ENCODE measurements around the gene GLYR1. TPM values are rescaled to one million over a fixed set of nuclear protein-coding genes. Genes with fewer than 3 reads are reported as not detected.
"Not testable (repeated sequence)": the region's sequence is repeated elsewhere in the genome, so short reads cannot be mapped to it uniquely, and the experiment has no call there.

GLYR1 gene
- polyA plus RNA-seq, 2 donors, result 34.3 to 35.6 TPM

- Histone ChIP-seq H3K27ac (ENCODE audit: low read depth in 2 of 2, low read length in 1 of 2) (no peak overlapping the region), H3K4me3 (ENCODE audit: low read depth in 1 of 2, low read length in 2 of 2) (no peak overlapping the region), H3K9me3 (ENCODE audit: control insufficient read depth in 2 of 2, insufficient read depth in 1 of 2, low read depth in 1 of 2, low read length in 1 of 2) (no peaks in the 10 kb centered on the region), H3K27me3 (ENCODE audit: control insufficient read depth in 1 of 2, insufficient read depth in 2 of 2, low read length in 2 of 2) (no peaks in the 10 kb centered on the region), H3K36me3 (ENCODE audit: control insufficient read depth in 2 of 2, insufficient read depth in 2 of 2, low read length in 1 of 2) (no peaks in the 10 kb centered on the region), H3K4me1 (ENCODE audit: control insufficient read depth in 2 of 2, insufficient read depth in 2 of 2, low read length in 1 of 2) (peaks cover 0 to 3% of the 10 kb centered on the region in 2 donors)
- 82 to 87% methylated on average over 21 to 23 of the region's 23 CpGs for WGBS, 2 donors
Observed at GRCh38 chr16:4785758-4786433, 61.2 kb downstream of the GLYR1 start.

GRCh38 chr16:4784444-4784987 lies 62.6 kb downstream of the GLYR1 start:
- H3K9me3 ChIP-seq (ENCODE audit: control insufficient read depth in 2 of 2, insufficient read depth in 1 of 2, low read depth in 1 of 2, low read length in 1 of 2); H3K4me3 ChIP-seq (ENCODE audit: low read depth in 1 of 2, low read length in 2 of 2); H3K36me3 ChIP-seq (ENCODE audit: control insufficient read depth in 2 of 2, insufficient read depth in 2 of 2, low read length in 1 of 2); H3K4me1 ChIP-seq (ENCODE audit: control insufficient read depth in 2 of 2, insufficient read depth in 2 of 2, low read length in 1 of 2); H3K27me3 ChIP-seq (ENCODE audit: control insufficient read depth in 1 of 2, insufficient read depth in 2 of 2, low read length in 2 of 2); H3K27ac ChIP-seq (ENCODE audit: low read depth in 2 of 2, low read length in 1 of 2): not testable (repeated sequence)
- WGBS, 2 donors, result 89% methylated on average over 14 of the region's 14 CpGs

GRCh38 chr16:4783951-4784336 lies 63.1 kb downstream of the GLYR1 start:
- Histone ChIP-seq H3K27me3 (ENCODE audit: control insufficient read depth in 1 of 2, insufficient read depth in 2 of 2, low read length in 2 of 2) (no peaks in the 10 kb centered on the region), H3K4me1 (ENCODE audit: control insufficient read depth in 2 of 2, insufficient read depth in 2 of 2, low read length in 1 of 2) (no peaks in the 10 kb centered on the region), H3K36me3 (ENCODE audit: control insufficient read depth in 2 of 2, insufficient read depth in 2 of 2, low read length in 1 of 2) (no peaks in the 10 kb centered on the region), H3K4me3 (ENCODE audit: low read depth in 1 of 2, low read length in 2 of 2) (no peak overlapping the region), H3K9me3 (ENCODE audit: control insufficient read depth in 2 of 2, insufficient read depth in 1 of 2, low read depth in 1 of 2, low read length in 1 of 2) (no peaks in the 10 kb centered on the region), H3K27ac (ENCODE audit: low read depth in 2 of 2, low read length in 1 of 2) (no peak overlapping the region)
- 76 to 78% methylated on average over 16 of the region's 16 CpGs for WGBS, 2 donors

GRCh38 chr16:4783251-4783950 lies 63.7 kb downstream of the GLYR1 start:
- Histone ChIP-seq H3K36me3 (ENCODE audit: control insufficient read depth in 2 of 2, insufficient read depth in 2 of 2, low read length in 1 of 2) (no peaks in the 10 kb centered on the region), H3K4me1 (ENCODE audit: control insufficient read depth in 2 of 2, insufficient read depth in 2 of 2, low read length in 1 of 2) (no peaks in the 10 kb centered on the region), H3K4me3 (ENCODE audit: low read depth in 1 of 2, low read length in 2 of 2) (no peak overlapping the region), H3K27me3 (ENCODE audit: control insufficient read depth in 1 of 2, insufficient read depth in 2 of 2, low read length in 2 of 2) (no peaks in the 10 kb centered on the region), H3K9me3 (ENCODE audit: control insufficient read depth in 2 of 2, insufficient read depth in 1 of 2, low read depth in 1 of 2, low read length in 1 of 2) (no peaks in the 10 kb centered on the region), H3K27ac (ENCODE audit: low read depth in 2 of 2, low read length in 1 of 2) (no peak overlapping the region)
- WGBS, 2 donors, result 89 to 90% methylated on average over 23 to 25 of the region's 25 CpGs

GRCh38 chr16:4780235-4780634 lies 66.9 kb downstream of the GLYR1 start:
- no peak overlapping the region for H3K27ac ChIP-seq (ENCODE audit: low read depth in 2 of 2, low read length in 1 of 2)
- 70 to 73% methylated on average over 4 of the region's 4 CpGs for WGBS, 2 donors

GRCh38 chr16:4778050-4778392 lies 69.1 kb downstream of the GLYR1 start:
- no peaks in the 10 kb centered on the region for H3K27me3 ChIP-seq (ENCODE audit: control insufficient read depth in 1 of 2, insufficient read depth in 2 of 2, low read length in 2 of 2)
- H3K4me3 ChIP-seq (ENCODE audit: low read depth in 1 of 2, low read length in 2 of 2), result no peak overlapping the region
- WGBS, 2 donors, result 88 to 90% methylated on average over 5 of the region's 5 CpGs
- no peak overlapping the region for H3K27ac ChIP-seq (ENCODE audit: low read depth in 2 of 2, low read length in 1 of 2)
- H3K9me3 ChIP-seq (ENCODE audit: control insufficient read depth in 2 of 2, insufficient read depth in 1 of 2, low read depth in 1 of 2, low read length in 1 of 2), result no peaks in the 10 kb centered on the region
- no peaks in the 10 kb centered on the region for H3K4me1 ChIP-seq (ENCODE audit: control insufficient read depth in 2 of 2, insufficient read depth in 2 of 2, low read length in 1 of 2)
- no peaks in the 10 kb centered on the region for H3K36me3 ChIP-seq (ENCODE audit: control insufficient read depth in 2 of 2, insufficient read depth in 2 of 2, low read length in 1 of 2)

More at GRCh38 chr16:4780235-4780634, 66.9 kb downstream of the GLYR1 start:
- H3K9me3 ChIP-seq (ENCODE audit: control insufficient read depth in 2 of 2, insufficient read depth in 1 of 2, low read depth in 1 of 2, low read length in 1 of 2), result no peaks in the 10 kb centered on the region
- no peak overlapping the region for H3K4me3 ChIP-seq (ENCODE audit: low read depth in 1 of 2, low read length in 2 of 2)
- H3K4me1 ChIP-seq (ENCODE audit: control insufficient read depth in 2 of 2, insufficient read depth in 2 of 2, low read length in 1 of 2), result no peaks in the 10 kb centered on the region
- no peaks in the 10 kb centered on the region for H3K27me3 ChIP-seq (ENCODE audit: control insufficient read depth in 1 of 2, insufficient read depth in 2 of 2, low read length in 2 of 2)
- H3K36me3 ChIP-seq (ENCODE audit: control insufficient read depth in 2 of 2, insufficient read depth in 2 of 2, low read length in 1 of 2), result no peaks in the 10 kb centered on the region

- Histone ChIP-seq H3K27me3 (ENCODE audit: control insufficient read depth in 1 of 2, insufficient read depth in 2 of 2, low read length in 2 of 2) (no peaks in the 10 kb centered on the region), H3K36me3 (ENCODE audit: control insufficient read depth in 2 of 2, insufficient read depth in 2 of 2, low read length in 1 of 2) (no peaks in the 10 kb centered on the region), H3K4me1 (ENCODE audit: control insufficient read depth in 2 of 2, insufficient read depth in 2 of 2, low read length in 1 of 2) (no peaks in the 10 kb centered on the region), H3K27ac (ENCODE audit: low read depth in 2 of 2, low read length in 1 of 2) (no peak overlapping the region), H3K9me3 (ENCODE audit: control insufficient read depth in 2 of 2, insufficient read depth in 1 of 2, low read depth in 1 of 2, low read length in 1 of 2) (no peaks in the 10 kb centered on the region), H3K4me3 (ENCODE audit: low read depth in 1 of 2, low read length in 2 of 2) (no peak overlapping the region)
- 85 to 86% methylated on average over 17 of the region's 17 CpGs for WGBS, 2 donors
Observed at GRCh38 chr16:4777339-4778049, 69.6 kb downstream of the GLYR1 start.

- Histone ChIP-seq H3K36me3 (ENCODE audit: control insufficient read depth in 2 of 2, insufficient read depth in 2 of 2, low read length in 1 of 2) (no peaks in the 10 kb centered on the region), H3K4me3 (ENCODE audit: low read depth in 1 of 2, low read length in 2 of 2) (no peak overlapping the region), H3K9me3 (ENCODE audit: control insufficient read depth in 2 of 2, insufficient read depth in 1 of 2, low read depth in 1 of 2, low read length in 1 of 2) (no peaks in the 10 kb centered on the region), H3K27ac (ENCODE audit: low read depth in 2 of 2, low read length in 1 of 2) (no peak overlapping the region), H3K27me3 (ENCODE audit: control insufficient read depth in 1 of 2, insufficient read depth in 2 of 2, low read length in 2 of 2) (no peaks in the 10 kb centered on the region), H3K4me1 (ENCODE audit: control insufficient read depth in 2 of 2, insufficient read depth in 2 of 2, low read length in 1 of 2) (no peaks in the 10 kb centered on the region)
- WGBS, 2 donors, result 92 to 96% methylated on average over 2 of the region's 2 CpGs
Observed at GRCh38 chr16:4776141-4776705, 70.9 kb downstream of the GLYR1 start.

- Histone ChIP-seq H3K36me3 (ENCODE audit: control insufficient read depth in 2 of 2, insufficient read depth in 2 of 2, low read length in 1 of 2) (no peaks in the 10 kb centered on the region), H3K4me3 (ENCODE audit: low read depth in 1 of 2, low read length in 2 of 2) (no peak overlapping the region), H3K27me3 (ENCODE audit: control insufficient read depth in 1 of 2, insufficient read depth in 2 of 2, low read length in 2 of 2) (no peaks in the 10 kb centered on the region), H3K4me1 (ENCODE audit: control insufficient read depth in 2 of 2, insufficient read depth in 2 of 2, low read length in 1 of 2) (no peaks in the 10 kb centered on the region), H3K27ac (ENCODE audit: low read depth in 2 of 2, low read length in 1 of 2) (no peak overlapping the region), H3K9me3 (ENCODE audit: control insufficient read depth in 2 of 2, insufficient read depth in 1 of 2, low read depth in 1 of 2, low read length in 1 of 2) (no peaks in the 10 kb centered on the region)
- 61 to 78% methylated on average over 10 to 13 of the region's 13 CpGs for WGBS, 2 donors
Observed at GRCh38 chr16:4775005-4775404, 72.1 kb downstream of the GLYR1 start.
